Stimulated activated CD8-positive, alpha-beta memory T cell treated with anti-CD3 and anti-CD28 coated beads, Interleukin-2, amount 100 ng/mL, for 1 hour (primary cell): Measurements from ENCODE around the gene CNTN4.
"Not testable (repeated sequence)": the region's sequence is repeated elsewhere in the genome, so short reads cannot be mapped to it uniquely, and the experiment has no call there.

ENCODE experiments used
- DNase-seq, 2 donors: peaks; one replicate each; pipeline ENCODE4 v3.0.0-alpha.2; 2020; ENCODE audit warnings: low read depth in 2 of 2

The CNTN4 gene

DNA sequence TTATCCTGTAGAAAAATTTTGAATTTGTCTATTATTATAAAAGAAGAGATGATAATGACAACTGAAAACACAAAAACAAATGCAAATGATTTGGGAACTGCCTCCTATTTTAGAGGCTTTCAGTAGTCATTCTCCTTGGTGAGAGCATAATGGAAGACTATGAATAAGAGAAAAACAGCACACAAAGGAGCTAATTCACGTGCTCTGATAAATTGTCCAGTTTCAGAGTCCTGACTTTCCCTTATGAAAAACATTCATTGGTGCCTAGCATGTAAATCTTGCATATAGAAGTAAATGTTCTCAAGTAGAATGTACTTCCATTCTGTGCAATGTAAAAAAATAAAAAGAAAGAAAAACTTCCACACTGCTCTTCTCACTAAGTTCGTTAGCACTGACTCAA lies 805.4 kb downstream of the CNTN4 start:
- no peak for DNase-seq

DNA sequence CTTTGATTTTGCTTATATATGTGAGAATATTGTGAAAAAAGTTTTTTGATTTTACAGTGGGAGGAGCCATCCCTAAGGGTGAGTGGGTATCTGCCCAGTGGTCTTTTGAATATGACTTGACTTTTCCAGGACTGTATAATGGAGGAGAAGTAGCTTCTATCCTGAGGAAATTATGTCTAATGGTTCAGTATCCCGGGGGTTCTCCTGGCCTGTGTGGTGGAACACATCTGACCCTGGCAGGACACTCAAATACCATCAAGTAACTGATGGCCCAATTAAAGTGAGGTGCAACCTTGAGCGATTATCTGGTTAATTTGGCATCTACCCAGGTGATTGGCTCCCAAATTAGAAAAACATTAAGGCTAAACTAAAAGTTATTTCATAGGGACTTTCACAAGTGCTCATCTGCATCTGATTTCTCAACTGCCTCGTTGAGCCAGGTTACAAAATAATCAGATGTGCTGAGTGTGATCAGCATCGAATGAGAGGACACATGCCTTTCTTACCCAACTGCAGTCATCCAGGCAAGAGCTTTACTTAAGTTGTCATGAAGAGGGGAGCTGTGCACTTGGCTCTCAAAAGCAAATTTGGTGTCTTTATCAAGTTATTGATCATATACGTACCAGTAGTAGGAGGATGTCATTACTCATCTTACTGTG lies 810.2 kb downstream of the CNTN4 start:
- no peak for DNase-seq

DNA sequence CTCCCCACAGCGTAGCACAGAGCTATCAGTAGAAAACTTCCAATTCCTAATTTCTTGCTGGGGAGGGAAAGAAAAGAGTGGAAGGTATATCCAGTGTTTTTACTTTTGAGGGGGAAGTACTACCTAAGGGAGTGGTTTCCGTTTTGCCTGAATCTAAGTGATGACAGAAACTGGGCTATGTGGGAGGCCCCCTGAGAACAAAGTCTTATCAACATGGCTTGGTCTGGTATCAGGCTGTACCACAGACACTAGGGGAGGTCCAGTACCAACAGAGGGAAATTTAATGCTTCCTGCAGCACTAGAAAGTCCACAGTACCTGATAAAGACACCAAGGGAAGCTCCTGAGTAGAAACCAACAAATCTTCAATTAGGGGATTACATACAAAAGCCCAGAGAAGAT lies 812.3 kb downstream of the CNTN4 start:
- DNase-seq = no peak

DNA sequence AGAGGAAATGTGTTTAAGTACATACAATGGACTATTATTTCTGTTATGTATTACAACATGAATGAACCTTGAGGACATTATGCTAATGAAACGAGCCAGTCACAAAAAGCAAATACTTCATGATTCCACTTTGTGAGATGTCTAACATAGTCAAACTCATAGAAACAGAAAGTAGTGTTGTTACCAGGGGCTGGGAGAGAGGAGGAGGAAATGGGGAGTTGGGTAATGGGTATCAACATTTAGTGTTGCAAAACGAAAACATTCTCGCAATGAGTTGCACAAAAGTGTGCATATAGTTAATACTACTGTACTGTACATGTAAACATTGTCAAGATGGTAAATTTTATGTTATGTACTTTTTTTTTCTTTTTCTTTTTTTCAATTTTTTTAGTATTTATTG lies 817.2 kb downstream of the CNTN4 start:
- DNase-seq = no peak

DNA sequence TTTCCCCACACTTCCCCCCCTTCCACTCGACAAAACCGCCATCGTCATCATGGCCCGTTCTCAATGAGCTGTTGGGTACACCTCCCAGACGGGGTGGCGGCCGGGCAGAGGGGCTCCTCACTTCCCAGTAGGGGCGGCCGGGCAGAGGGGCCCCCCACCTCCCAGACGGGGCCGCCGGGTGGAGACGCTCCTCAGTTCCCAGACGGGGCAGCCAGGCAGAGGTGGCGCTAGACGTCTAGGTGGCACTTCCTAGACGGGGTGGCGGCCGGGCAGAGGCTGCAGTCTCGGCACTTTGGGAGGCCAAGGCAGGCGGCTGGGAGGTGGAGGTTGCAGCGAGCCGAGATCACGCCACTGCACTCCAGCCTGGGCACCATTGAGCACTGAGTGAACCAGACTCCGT lies 818.0 kb downstream of the CNTN4 start:
- DNase-seq = not testable (repeated sequence)

DNA sequence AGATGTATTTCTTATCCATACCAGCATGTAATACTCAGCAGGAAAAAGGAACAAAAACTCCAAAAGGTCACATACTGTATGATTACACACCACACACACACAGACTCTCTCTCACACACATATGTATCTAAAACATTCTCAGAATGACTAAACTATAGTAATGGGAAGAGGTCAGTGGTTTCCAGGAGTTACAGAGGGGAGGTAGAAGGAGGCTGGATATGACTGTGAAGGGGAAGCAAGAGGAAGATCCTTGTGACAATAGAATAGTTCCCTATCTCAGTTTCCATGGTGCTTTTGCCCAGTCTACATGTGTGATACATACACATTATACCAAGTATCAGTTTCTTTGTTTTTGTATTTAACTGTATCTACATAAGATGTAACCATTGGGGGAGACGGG lies 821.4 kb downstream of the CNTN4 start:
- no peak for DNase-seq

DNA sequence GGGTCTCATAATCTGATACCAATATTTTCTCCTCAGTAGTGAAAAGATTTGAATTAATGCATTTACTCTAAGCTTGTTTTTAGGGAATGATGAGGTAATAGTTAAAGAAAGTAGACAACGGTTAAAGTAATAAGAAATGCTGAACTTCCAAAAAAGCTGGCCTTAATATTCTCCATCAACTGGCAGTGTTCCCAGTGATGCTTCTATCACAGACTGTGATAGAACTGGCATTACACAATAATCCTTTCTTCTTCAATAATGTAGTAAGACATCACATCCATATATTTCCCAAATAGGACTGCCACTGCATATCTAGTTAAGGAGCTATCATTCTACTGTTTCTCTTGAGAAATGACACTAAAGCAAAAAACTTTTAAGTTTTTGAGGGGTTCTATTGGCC lies 822.8 kb downstream of the CNTN4 start:
- DNase-seq = no peak

DNA sequence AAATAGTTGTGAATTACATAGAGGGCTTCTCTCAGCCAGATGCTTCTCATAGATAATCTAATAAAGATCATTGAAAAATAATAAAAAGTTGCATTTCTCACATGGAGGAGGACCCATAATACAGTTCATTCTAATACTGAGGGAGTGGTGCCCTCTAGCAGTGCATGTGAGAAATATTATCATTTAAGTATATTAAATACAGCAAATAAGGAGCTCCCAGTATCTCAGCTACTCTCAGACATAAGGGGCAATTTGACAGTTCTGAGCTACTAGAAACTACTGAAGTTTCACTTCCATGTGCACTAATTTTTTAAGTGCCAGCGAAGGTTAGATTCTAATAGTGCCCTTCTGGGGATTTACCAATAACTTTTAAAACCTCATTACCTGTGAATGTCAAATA lies 823.2 kb downstream of the CNTN4 start:
- no peak for DNase-seq

DNA sequence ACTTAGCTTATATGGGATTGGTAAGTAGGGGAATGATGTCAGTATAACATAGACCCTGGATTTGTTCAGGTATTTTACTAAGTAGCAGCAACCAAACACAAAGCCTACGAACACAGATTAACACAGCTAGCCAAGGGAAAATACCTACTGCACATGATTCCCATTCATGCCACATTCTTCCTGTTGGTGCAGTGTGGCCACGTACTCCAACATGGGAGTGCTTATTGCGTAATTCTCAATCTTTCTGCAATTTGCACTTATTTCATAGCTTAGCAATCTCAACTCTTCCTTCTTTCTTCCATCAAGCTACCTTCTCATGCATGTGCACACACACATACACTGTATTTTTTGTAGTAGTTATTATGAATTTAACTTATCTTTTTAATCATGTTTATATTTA lies 824.7 kb downstream of the CNTN4 start:
- no peak for DNase-seq

DNA sequence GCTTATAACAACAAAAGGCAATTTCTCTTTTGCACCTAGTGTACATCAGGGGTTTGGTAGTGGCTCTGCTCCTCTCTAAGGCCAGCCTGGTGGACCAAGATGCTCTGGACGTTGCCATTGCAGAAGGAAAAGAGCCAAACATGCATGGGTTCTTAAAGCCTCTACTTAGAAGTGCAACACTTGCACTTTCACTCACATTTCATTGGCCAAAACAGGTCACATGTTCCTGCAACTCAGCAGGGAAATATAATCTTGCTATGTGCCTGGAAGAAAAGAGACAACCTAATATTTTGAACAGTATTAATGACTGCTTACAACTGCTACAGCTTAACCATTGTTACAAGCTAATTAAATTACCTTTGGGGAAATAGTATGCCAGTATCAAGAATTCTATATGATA lies 828.6 kb downstream of the CNTN4 start:
- DNase-seq = no peak

DNA sequence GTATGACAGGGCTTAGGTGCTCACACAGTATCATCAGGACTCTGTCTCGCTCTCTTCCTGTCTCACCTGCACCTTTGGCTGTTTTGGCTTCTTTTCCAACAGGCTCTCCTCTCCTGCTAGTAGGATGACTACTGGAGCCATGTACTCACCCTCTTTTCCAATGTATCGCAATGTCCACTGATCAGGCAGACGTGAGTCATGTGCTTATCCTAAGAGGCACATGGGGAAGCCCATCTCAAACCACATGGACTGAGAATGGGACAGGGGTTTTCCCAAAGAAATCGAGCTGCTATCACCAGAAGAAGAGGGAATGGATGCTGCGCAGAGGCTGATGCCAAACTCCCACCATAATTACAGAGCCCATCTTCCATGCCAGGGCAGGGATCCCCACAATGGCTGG lies 830.9 kb downstream of the CNTN4 start:
- DNase-seq = no peak

DNA sequence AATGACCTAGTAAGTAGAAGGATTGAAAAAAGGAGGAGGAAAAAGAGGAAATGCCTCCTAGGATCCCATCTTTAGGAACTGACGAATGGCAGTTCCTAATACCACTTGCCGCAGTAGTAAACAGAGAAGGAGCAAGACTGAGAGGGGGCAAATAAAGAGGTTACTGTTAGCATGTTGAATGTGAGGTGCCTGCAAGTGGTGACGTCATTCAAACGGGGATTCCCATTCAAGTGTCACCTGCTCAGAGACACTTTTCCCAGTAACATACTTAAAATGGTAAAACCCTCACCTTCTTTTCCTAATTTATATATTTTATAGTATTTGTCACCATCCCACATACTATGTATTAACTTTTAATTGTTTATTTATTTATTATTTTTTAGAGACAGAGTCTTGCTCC lies 832.6 kb downstream of the CNTN4 start:
- DNase-seq = no peak

DNA sequence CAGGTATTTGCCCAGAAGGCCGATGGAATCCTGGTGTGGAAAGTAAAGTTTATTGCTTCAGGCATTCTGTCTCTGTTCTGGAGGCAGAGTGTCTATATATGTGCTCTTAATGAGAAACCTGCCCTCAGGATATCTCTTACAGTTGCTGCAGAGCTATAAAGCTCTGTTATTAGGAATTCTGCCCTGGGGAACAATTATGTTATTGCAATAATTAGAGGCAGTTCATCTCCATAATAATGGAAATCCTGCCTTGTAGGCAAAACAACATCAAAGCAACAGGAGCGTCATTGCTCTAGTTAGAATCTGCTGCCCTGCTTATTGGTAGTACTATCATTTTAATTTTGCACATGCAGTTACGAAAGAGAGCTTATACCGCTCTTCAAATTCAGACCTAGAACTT lies 835.9 kb downstream of the CNTN4 start:
- DNase-seq = no peak

DNA sequence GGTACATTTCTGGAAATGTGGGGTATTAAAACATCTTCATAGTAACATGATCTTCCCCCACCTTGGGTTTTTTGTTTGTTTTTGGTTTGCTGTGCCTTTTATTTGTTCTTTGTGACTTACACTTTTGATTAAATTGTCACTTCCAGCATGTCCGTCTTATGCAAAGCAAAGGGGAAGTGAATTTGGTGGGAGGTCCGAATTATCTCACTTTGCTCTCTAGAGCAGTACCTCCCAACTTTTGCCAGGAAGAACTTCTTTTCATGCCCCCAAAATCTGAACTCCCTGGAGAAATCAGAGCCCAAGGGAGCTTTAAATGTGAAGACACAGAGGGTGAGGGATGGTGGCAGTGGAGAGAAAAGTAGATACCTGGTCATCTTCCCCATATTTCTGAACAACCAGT lies 838.4 kb downstream of the CNTN4 start:
- no peak for DNase-seq

DNA sequence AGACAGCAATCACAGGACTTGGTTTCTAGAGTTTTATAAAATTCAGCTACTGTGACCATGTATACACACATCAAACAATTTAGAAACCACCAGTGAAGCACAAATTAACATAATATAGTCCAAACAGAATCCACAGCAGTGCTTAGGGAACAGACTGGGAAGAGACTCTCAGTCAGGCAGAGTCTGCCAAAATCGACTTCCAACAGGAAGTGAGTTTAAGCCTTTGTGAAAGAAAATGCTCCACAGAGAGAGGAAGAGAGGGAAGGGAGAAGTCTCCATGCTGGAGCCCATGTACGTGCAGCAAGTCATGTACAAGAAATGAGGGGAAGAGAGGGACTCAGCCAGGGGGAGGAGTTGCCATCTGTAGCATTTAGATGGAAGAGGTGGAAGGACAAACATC lies 838.9 kb downstream of the CNTN4 start:
- no peak for DNase-seq

DNA sequence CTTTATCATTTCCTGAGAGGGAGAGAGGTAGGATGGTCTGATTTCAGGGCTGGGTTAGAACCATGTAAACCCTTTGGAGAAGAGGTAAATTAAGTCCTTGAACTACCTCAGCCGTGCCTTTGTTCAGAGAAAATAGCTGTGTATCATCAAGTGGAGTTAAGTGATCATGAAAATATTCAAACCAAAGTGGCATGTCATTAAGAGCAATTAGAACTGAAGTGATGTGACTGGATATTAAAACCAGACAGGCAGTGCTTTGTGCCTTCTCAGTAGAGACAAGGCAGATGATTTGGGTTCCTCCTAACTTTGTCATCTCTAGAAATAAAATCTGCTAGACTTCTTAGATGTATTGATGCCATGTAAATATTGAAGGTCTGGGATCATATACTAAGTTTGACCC lies 840.0 kb downstream of the CNTN4 start:
- DNase-seq = no peak

DNA sequence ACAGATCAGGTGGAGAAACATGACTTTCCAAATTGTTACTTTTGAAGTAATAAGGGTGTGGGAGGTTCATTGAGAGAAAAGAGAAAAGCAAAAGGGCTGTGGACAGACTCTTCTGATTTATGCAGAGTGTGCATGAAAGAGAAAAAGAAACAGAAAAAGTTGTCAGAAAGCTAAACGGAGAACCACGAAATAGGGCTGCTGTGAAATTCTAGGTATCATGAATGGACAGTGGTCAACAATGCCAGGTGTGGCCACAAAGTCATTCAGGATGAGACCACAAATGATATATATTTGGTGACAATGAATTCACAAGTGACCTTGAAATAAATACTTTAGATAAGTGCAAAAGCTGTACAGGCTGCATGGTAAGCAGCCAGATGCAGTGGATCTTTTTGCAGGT lies 841.4 kb downstream of the CNTN4 start:
- no peak for DNase-seq

DNA sequence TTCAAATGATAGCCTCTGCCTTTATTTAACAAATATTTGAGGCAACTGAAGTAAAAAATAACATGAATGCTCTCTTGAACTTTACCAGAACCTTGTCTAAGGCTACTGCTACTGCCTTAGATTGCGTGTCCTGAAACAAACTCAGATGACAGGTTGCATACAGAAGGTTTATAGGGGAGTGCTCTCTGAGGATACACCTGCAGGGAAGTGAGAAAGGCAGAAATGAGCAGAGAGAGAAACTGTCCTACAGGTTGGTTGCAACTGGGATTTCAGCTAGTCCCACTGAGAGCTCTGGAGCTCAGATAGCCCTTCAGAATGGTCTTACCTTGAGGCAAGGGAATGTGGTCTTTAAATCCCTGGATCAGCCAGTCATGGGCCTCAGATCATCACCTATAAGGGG lies 846.0 kb downstream of the CNTN4 start:
- DNase-seq = no peak

DNA sequence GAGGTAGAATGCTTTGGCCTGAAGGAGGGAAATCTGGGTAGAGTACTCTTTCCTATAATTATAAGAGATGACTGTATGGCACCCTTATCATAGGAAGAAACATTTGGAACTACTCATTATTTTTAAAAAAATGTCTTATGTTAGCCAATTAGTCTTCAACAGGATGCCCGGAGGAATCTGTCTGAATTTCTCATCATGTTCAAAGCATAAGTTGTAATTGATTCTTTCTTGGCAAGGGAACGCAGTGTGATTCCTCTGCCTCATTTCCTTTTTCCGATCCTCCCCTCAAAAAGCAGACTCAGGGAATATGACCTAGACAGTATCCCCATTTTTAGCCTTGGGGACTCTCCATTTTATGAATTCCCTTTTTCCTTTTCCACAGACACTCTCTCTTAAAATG lies 846.5 kb downstream of the CNTN4 start:
- DNase-seq = no peak

DNA sequence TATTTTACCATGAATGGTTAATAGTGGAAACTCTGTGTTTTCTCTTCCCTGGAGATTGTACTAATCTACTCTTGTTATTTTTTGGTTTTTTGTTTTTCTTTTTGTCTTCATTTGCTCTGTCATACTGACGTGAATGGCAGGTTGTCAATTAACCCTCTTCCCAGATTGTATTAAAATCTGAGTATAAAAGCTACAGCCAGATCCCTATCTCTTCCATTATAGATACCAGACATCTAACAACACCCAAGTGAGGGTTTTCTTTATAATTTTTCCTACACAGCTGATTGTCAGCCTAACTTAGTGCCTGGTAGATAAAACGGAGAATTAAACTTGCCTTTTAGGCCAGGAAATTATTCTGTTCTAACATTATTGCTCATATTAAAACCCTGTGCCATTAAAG lies 848.9 kb downstream of the CNTN4 start:
- DNase-seq = no peak

DNA sequence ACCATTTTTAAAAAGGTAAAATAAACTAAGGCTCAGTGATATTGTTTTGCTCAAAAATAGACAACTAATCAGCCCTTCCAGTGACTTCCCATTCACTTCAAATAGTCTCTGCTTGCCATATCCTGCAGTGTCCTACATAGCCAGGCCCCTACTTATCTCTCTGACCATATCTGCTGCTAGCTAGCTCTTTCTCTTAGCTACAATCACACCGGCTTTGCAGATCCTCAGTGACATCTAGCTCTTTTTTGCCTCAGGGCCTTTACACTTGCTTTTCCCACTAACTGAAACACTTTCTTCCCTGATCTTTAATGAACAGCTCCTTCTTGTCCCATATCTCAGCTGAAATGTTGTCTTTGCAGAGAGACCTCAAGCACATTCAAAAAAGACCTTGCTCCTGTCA lies 850.2 kb downstream of the CNTN4 start:
- no peak for DNase-seq

DNA sequence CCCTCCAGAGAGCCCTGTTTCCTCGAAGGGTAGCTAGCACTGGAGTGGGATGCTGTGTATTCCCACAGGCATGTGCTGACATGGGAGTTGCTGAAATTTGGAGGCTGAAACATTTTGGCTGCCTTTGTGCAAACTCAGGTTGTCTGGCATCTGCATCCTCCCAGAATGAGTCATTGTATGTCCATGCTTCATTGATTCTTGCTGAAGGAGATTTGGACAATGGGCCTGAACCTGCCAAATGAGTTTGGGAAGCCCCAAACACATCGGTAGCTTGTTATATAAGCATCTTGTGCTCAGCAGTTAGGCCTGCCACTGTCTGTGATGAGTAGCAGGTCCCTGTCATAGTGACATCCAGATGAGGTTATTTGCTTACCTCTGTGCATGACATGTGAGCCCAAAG lies 851.5 kb downstream of the CNTN4 start:
- DNase-seq = no peak

DNA sequence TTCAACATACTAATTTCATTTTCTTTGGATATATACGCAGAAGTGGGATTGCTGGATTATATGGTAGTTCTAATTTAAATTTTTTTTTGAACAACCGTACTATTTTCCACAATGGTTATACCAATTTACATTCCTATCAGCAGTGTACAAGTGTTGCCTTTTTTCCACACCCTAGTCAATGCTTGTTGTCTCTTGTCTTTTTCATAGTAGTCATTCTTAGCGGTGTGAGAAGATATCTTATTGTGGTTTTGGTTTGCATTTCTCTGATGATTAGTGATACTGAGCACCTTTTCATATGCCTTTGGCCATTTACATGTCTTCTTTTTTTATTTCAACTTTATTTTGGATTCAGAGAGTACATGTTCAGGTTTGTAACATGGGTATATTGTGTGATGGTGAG lies 858.4 kb downstream of the CNTN4 start:
- no peak for DNase-seq

DNA sequence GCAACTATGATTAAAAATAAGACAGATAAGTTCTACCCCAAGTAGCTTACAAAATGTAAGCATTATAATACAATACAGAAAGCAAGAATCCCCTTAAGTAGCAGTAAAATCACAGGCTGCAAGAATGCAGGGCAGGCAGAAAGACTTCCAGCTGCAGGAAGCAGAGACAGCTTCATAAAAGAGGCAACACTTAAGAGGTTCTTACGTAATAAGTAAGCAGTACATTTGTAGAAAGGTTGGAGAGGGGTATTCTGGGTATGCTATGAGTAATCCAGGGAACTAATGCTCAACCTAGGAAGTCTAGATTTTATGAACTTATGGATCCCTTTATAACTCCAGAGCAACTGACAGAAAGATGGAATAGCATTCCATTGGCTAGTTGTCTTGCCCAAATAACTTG lies 859.9 kb downstream of the CNTN4 start:
- DNase-seq = no peak

DNA sequence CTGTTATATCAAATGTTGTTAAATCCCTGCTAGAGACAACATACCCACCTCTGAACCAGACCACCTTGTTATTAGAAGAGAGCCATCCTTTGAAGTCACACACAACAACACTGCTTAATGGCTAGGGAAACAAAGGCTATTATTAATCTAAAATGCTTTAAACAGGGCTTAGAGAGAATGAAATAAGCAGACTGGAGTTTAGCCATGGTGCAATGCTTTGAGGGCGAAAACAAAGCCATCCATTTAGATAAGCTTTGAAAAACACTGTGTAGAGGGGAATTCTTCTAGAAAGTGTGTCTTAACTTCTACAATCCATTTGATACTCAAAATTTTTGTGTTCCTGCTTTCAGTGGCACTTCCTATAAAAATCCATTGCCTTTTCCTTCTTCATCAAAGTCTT lies 862.9 kb downstream of the CNTN4 start:
- no peak for DNase-seq
